Mesothelial cell of epicardium (in vitro differentiated cells): ENCODE results near the gene STAP2. TPM values are rescaled to one million over a fixed set of nuclear protein-coding genes. Genes with fewer than 3 reads are reported as not detected.

Experiments
- DNase-seq, 2 experiments: peaks; one replicate each; pipeline ENCODE4 v3.0.0; 2021; ENCODE audit warnings: low spot score in 2 of 2; ENCODE audit not compliant: unreplicated experiment in 2 of 2
- H3K27ac Mint-ChIP-seq: 2 replicates; pipeline ENCODE4 v1.8.0; 2021; ENCODE audit warnings: mixed read lengths
- H3K27me3 Mint-ChIP-seq: 2 replicates; pipeline ENCODE4 v1.8.0; 2021; ENCODE audit warnings: low read depth, mixed read lengths
- H3K36me3 Mint-ChIP-seq: 2 replicates; pipeline ENCODE4 v1.8.0; 2021; ENCODE audit warnings: mixed read lengths
- H3K4me1 Mint-ChIP-seq: 2 replicates; pipeline ENCODE4 v1.8.0; 2021; ENCODE audit warnings: mixed read lengths
- H3K4me3 Mint-ChIP-seq: 2 replicates; pipeline ENCODE4 v1.8.0; 2021; ENCODE audit warnings: mild to moderate bottlenecking, moderate library complexity, mixed read lengths
- H3K9me3 Mint-ChIP-seq: 2 replicates; pipeline ENCODE4 v1.8.0; 2021; ENCODE audit warnings: mixed read lengths
- CTCF ChIP-seq: fragments of 200-600 bp; sonication (generic); IDR thresholded peaks from one replicate; pipeline ENCODE4 v1.5.0; 2021; ENCODE audit warnings: antibody characterized with exemption; ENCODE audit not compliant: unreplicated experiment
- total RNA-seq: library from RNA; stranded (reverse); gene quantifications from 3 replicates; pipeline ENCODE4 v1.2.1, GENCODE V29; 2021

The STAP2 gene
- total RNA-seq, 1 donor from 2014 or later: 74.0 TPM

GRCh38 chr19:4327877-4328242 lies 10.8 kb downstream of the STAP2 start:
- H3K4me1 Mint-ChIP-seq: peaks cover 18% of the 10 kb centered on the region
- no peaks in the 10 kb centered on the region for H3K9me3 Mint-ChIP-seq
- H3K27me3 Mint-ChIP-seq: peaks cover 8% of the 10 kb centered on the region
- H3K27ac Mint-ChIP-seq: peak overlapping the region; percentile 88
- no peak for TF ChIP-seq CTCF
- H3K36me3 Mint-ChIP-seq: peaks cover 9% of the 10 kb centered on the region
- H3K4me3 Mint-ChIP-seq: peak overlapping the region; percentile 70
- no peak for DNase-seq

- DNase-seq: peak; percentile 71 to 85
- no peak for TF ChIP-seq CTCF
- H3K4me3 Mint-ChIP-seq: peak overlapping the region; percentile 70
- H3K9me3 Mint-ChIP-seq: no peaks in the 10 kb centered on the region
- H3K27me3 Mint-ChIP-seq: peaks cover 8% of the 10 kb centered on the region
- H3K27ac Mint-ChIP-seq: peak overlapping the region; percentile 88
- peaks cover 18% of the 10 kb centered on the region for H3K4me1 Mint-ChIP-seq
- peaks cover 9% of the 10 kb centered on the region for H3K36me3 Mint-ChIP-seq
These were observed 11.3 kb downstream of the STAP2 start for GRCh38 chr19:4327252-4327876.

GRCh38 chr19:4326837-4327251 lies 11.8 kb downstream of the STAP2 start:
- H3K27me3 Mint-ChIP-seq: peaks cover 8% of the 10 kb centered on the region
- no peak for TF ChIP-seq CTCF
- H3K9me3 Mint-ChIP-seq: no peaks in the 10 kb centered on the region
- H3K27ac Mint-ChIP-seq: peak overlapping the region; percentile 16
- H3K4me3 Mint-ChIP-seq: peak overlapping the region; percentile 70
- no peak for DNase-seq
- H3K36me3 Mint-ChIP-seq: peaks cover 9% of the 10 kb centered on the region
- peaks cover 18% of the 10 kb centered on the region for H3K4me1 Mint-ChIP-seq

GRCh38 chr19:4326215-4326836 lies 12.3 kb downstream of the STAP2 start:
- H3K27me3 Mint-ChIP-seq: peaks cover 8% of the 10 kb centered on the region
- TF ChIP-seq CTCF: no peak
- no peak for DNase-seq
- H3K36me3 Mint-ChIP-seq: peaks cover 9% of the 10 kb centered on the region
- H3K4me1 Mint-ChIP-seq: peaks cover 18% of the 10 kb centered on the region
- H3K9me3 Mint-ChIP-seq: no peaks in the 10 kb centered on the region
- no peak overlapping the region for H3K27ac Mint-ChIP-seq
- H3K4me3 Mint-ChIP-seq: peak overlapping the region; percentile 52

- Mint-ChIP-seq H3K27me3 (peaks cover 8% of the 10 kb centered on the region), H3K36me3 (peaks cover 12% of the 10 kb centered on the region), H3K9me3 (peaks cover 12% of the 10 kb centered on the region), H3K4me1 (peaks cover 18% of the 10 kb centered on the region), H3K4me3 (no peak overlapping the region), H3K27ac (no peak overlapping the region)
- no peak for TF ChIP-seq CTCF
- no peak for DNase-seq
These were observed 14.4 kb downstream of the STAP2 start for GRCh38 chr19:4324228-4324627.
